ENCODE measurements around the gene NFASC.

The NFASC gene

GRCh38 chr1:204925701-204926100 lies 55.0 kb downstream of the NFASC start:
- in situ Hi-C loops (cut with MboI; ENCODE audit: low sequenced_read_pairs), result no loop called here

GRCh38 chr1:204927673-204928641 lies 57.3 kb downstream of the NFASC start:
- in situ Hi-C loops (cut with MboI; ENCODE audit: low sequenced_read_pairs), result no loop called here

- in situ Hi-C loops (cut with MboI; ENCODE audit: low sequenced_read_pairs), result no loop called here
Measured at GRCh38 chr1:204928671-204929486, 58.2 kb downstream of the NFASC start.

- in situ Hi-C loops (cut with MboI; ENCODE audit: low sequenced_read_pairs), result no loop called here
Measured at GRCh38 chr1:204929487-204930154, 59.0 kb downstream of the NFASC start.

- in situ Hi-C loops (cut with MboI; ENCODE audit: low sequenced_read_pairs), result no loop called here
Measured at GRCh38 chr1:204930155-204930523, 59.5 kb downstream of the NFASC start.

- in situ Hi-C loops (cut with MboI; ENCODE audit: low sequenced_read_pairs), result no loop called here
Measured at GRCh38 chr1:204931313-204931712, 60.7 kb downstream of the NFASC start.

- in situ Hi-C loops (cut with MboI; ENCODE audit: low sequenced_read_pairs), result no loop called here
Measured at GRCh38 chr1:204931768-204932572, 61.3 kb downstream of the NFASC start.

- in situ Hi-C loops (cut with MboI; ENCODE audit: low sequenced_read_pairs), result no loop called here
Measured at GRCh38 chr1:204932573-204932909, 61.9 kb downstream of the NFASC start.

- in situ Hi-C loops (cut with MboI; ENCODE audit: low sequenced_read_pairs), result no loop called here
Measured at GRCh38 chr1:204935155-204935554, 64.5 kb downstream of the NFASC start.

- in situ Hi-C loops (cut with MboI; ENCODE audit: low sequenced_read_pairs), result no loop called here
Measured at GRCh38 chr1:204936765-204937164, 66.1 kb downstream of the NFASC start.

- in situ Hi-C loops (cut with MboI; ENCODE audit: low sequenced_read_pairs), result no loop called here
Measured at GRCh38 chr1:204937901-204938300, 67.2 kb downstream of the NFASC start.

- in situ Hi-C loops (cut with MboI; ENCODE audit: low sequenced_read_pairs), result no loop called here
Measured at GRCh38 chr1:204940591-204940990, 69.9 kb downstream of the NFASC start.

- in situ Hi-C loops (cut with MboI; ENCODE audit: low sequenced_read_pairs), result no loop called here
Measured at GRCh38 chr1:204941421-204942338, 71.0 kb downstream of the NFASC start.

GRCh38 chr1:204943495-204943894 lies 72.8 kb downstream of the NFASC start:
- in situ Hi-C loops (cut with MboI; ENCODE audit: low sequenced_read_pairs), result no loop called here

GRCh38 chr1:204944662-204945061 lies 74.0 kb downstream of the NFASC start:
- in situ Hi-C loops (cut with MboI; ENCODE audit: low sequenced_read_pairs), result no loop called here

GRCh38 chr1:204945565-204945977 lies 74.9 kb downstream of the NFASC start:
- in situ Hi-C loops (cut with MboI; ENCODE audit: low sequenced_read_pairs), result no loop called here

- in situ Hi-C loops (cut with MboI; ENCODE audit: low sequenced_read_pairs), result no loop called here
Measured at GRCh38 chr1:204946640-204947039, 76.0 kb downstream of the NFASC start.

GRCh38 chr1:204947338-204947737 lies 76.7 kb downstream of the NFASC start:
- in situ Hi-C loops (cut with MboI; ENCODE audit: low sequenced_read_pairs), result no loop called here

- in situ Hi-C loops (cut with MboI; ENCODE audit: low sequenced_read_pairs), result no loop called here
Measured at GRCh38 chr1:204947747-204948146, 77.1 kb downstream of the NFASC start.
